HEK293T (cell line): ENCODE results near the gene YBEY.

Experiments
- CTCF ChIA-PET: fragments of 350-600 bp; formaldehyde crosslinking; extraction: SDS; loops from one replicate; lab custom pipeline; 2021; ENCODE audit warnings: antibody characterized with exemption, inconsistent platforms; lab: Yijun Ruan, JAX
- POLR2A ChIA-PET: fragments of 350-600 bp; formaldehyde crosslinking; extraction: SDS; loops from one replicate; lab custom pipeline; 2020; ENCODE audit warnings: antibody characterized with exemption, inconsistent platforms; lab: Yijun Ruan, JAX
- DNase-seq: peaks from one replicate; pipeline ENCODE4 v3.0.0; 2012; ENCODE audit warnings: mixed read lengths; ENCODE audit errors: extremely low spot score
- ARNT ChIP-seq: fragments of 450-650 bp; IDR thresholded peaks from 2 replicates; pipeline ENCODE4 v1.6.1; 2017; ENCODE audit warnings: mild to moderate bottlenecking
- BHLHE40 ChIP-seq: fragments of 450-650 bp; IDR thresholded peaks from 2 replicates; pipeline ENCODE4 v1.6.1; 2016; ENCODE audit warnings: mild to moderate bottlenecking, moderate library complexity, borderline replicate concordance
- CTBP1 ChIP-seq: fragments of 450-650 bp; IDR thresholded peaks from 2 replicates; pipeline ENCODE4 v1.6.1; 2016; ENCODE audit warnings: borderline replicate concordance
- ELF4 ChIP-seq: fragments of 450-650 bp; IDR thresholded peaks from 2 replicates; pipeline ENCODE4 v1.6.1; 2017; ENCODE audit warnings: antibody characterized with exemption
- FOXA1 ChIP-seq: fragments of 450-650 bp; IDR thresholded peaks from 2 replicates; pipeline ENCODE4 v1.6.1; 2016; ENCODE audit warnings: mild to moderate bottlenecking
- FOXK2 ChIP-seq: fragments of 450-650 bp; IDR thresholded peaks from 2 replicates; pipeline ENCODE4 v1.6.1; 2016; ENCODE audit warnings: mild to moderate bottlenecking
- FOXM1 ChIP-seq: fragments of 450-650 bp; IDR thresholded peaks from 2 replicates; pipeline ENCODE4 v1.6.1; 2017; ENCODE audit warnings: mild to moderate bottlenecking, borderline replicate concordance
- HDGF ChIP-seq: fragments of 450-650 bp; IDR thresholded peaks from 2 replicates; pipeline ENCODE4 v1.6.1; 2017; ENCODE audit warnings: antibody characterized with exemption, borderline replicate concordance
- L3MBTL2 ChIP-seq: fragments of 450-650 bp; conservative IDR thresholded peaks from 2 replicates; pipeline ENCODE4 v1.6.1; 2016; ENCODE audit warnings: mild to moderate bottlenecking
- LEF1 ChIP-seq: fragments of 450-650 bp; IDR thresholded peaks from 2 replicates; pipeline ENCODE4 v1.6.1; 2017; ENCODE audit warnings: mild to moderate bottlenecking, borderline replicate concordance
- NFRKB ChIP-seq: fragments of 450-650 bp; IDR thresholded peaks from 2 replicates; pipeline ENCODE4 v1.6.1; 2016; ENCODE audit warnings: mild to moderate bottlenecking, moderate library complexity
- PKNOX1 ChIP-seq: fragments of 450-650 bp; IDR thresholded peaks from 2 replicates; pipeline ENCODE4 v1.6.1; 2016
- SP1 ChIP-seq: fragments of 450-650 bp; IDR thresholded peaks from 2 replicates; pipeline ENCODE4 v1.6.1; 2017
- SUZ12 ChIP-seq: fragments of 450-650 bp; IDR thresholded peaks from 2 replicates; pipeline ENCODE4 v1.6.1; 2016; ENCODE audit warnings: mild to moderate bottlenecking
- TARDBP ChIP-seq: fragments of 450-650 bp; IDR thresholded peaks from 2 replicates; pipeline ENCODE4 v1.6.1; 2016
- ZNF384 ChIP-seq: fragments of 450-650 bp; IDR thresholded peaks from 2 replicates; pipeline ENCODE4 v1.6.1; 2016

Gene YBEY

GRCh38 chr21:46329796-46330195 is 43.7 kb downstream of the YBEY start:
- POLR2A ChIA-PET, result no interaction called here
- no peak for DNase-seq
- TF ChIP-seq FOXM1, result no peak
- no peak for TF ChIP-seq FOXK2
- TF ChIP-seq BHLHE40, result no peak
- no peak for TF ChIP-seq HDGF
- no peak for TF ChIP-seq CTBP1
- no peak for TF ChIP-seq SUZ12
- no peak for TF ChIP-seq ZNF384
- no peak for TF ChIP-seq NFRKB
- no peak for TF ChIP-seq LEF1
- no peak for TF ChIP-seq SP1
- TF ChIP-seq ELF4, result no peak
- no peak for TF ChIP-seq L3MBTL2
- TF ChIP-seq ARNT, result no peak
- CTCF ChIA-PET, result no interaction called here

- POLR2A ChIA-PET, result no interaction called here
- no peak for TF ChIP-seq ARNT
- no peak for TF ChIP-seq FOXK2
- no peak for TF ChIP-seq SUZ12
- no peak for TF ChIP-seq ELF4
- TF ChIP-seq NFRKB, result no peak
- TF ChIP-seq FOXM1, result no peak
- TF ChIP-seq LEF1, result no peak
- no peak for TF ChIP-seq L3MBTL2
- TF ChIP-seq SP1, result no peak
- TF ChIP-seq ZNF384, result no peak
- no peak for TF ChIP-seq BHLHE40
- no peak for TF ChIP-seq TARDBP
- no peak for TF ChIP-seq FOXA1
- no peak for TF ChIP-seq CTBP1
- no peak for TF ChIP-seq HDGF
- TF ChIP-seq PKNOX1, result no peak
- no peak for DNase-seq
- CTCF ChIA-PET, result no interaction called here
Observed at GRCh38 chr21:46334351-46335140, 48.4 kb downstream of the YBEY start.

DNA sequence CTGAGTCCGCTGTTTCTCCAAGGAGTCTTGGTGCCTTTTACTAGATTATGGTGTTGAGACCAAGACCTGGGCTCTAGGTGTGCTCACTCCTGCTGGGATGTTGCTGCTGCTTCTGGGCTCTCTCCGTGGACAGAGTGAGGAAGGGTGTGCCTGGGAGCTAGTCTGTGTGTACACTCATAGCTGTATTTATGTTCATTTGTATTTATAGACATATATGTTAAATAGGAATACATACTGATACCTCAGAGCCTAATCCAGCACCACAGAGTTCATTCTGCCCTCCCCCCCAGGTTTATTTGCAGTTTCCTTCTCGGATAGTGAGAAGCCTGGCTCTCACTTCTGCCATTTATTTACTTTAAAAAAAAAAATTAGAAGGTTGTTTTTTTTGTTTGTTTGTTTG is 50.5 kb downstream of the YBEY start:
- POLR2A ChIA-PET, result no interaction called here
- TF ChIP-seq TARDBP (no peak), LEF1 (no peak), PKNOX1 (no peak), ZNF384 (no peak), HDGF (no peak), BHLHE40 (no peak), CTBP1 (no peak), FOXA1 (no peak), ELF4 (no peak), FOXM1 (no peak)
- CTCF ChIA-PET, result no interaction called here
- DNase-seq, result no peak

DNA sequence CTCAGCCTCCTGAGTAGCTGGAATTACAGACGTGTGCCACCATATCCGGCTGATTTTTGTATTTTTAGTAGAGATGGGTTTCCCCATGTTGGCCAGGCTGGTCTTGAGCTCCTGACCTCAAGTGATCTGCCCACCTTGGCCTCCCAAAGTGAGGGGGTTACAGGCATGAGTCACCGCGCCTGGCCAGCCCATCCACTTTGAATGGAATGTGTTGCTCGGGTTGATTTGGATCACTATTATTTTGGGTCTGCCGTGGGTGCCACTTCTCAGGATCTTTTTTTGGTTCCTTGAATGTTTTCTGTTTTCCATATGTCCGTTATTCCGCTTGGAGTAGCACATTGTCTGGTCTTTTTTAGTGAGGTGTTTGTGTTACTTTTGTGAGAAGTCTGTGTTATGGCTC is 54.9 kb downstream of the YBEY start:
- ChIA-PET CTCF (no interaction called here), POLR2A (no interaction called here)
- TF ChIP-seq PKNOX1, result no peak
- TF ChIP-seq SP1, result no peak
- no peak for TF ChIP-seq BHLHE40
- TF ChIP-seq ELF4, result no peak
- no peak for TF ChIP-seq LEF1
- TF ChIP-seq TARDBP, result no peak
- no peak for TF ChIP-seq L3MBTL2
- TF ChIP-seq FOXM1, result no peak
- TF ChIP-seq NFRKB, result no peak
- TF ChIP-seq ARNT, result no peak
- TF ChIP-seq ZNF384, result no peak
- no peak for TF ChIP-seq FOXK2
- no peak for TF ChIP-seq FOXA1
- no peak for TF ChIP-seq SUZ12
- no peak for DNase-seq

GRCh38 chr21:46344219-46344915 is 58.2 kb downstream of the YBEY start:
- no peak for TF ChIP-seq SUZ12
- TF ChIP-seq CTBP1, result no peak
- TF ChIP-seq TARDBP, result no peak
- TF ChIP-seq PKNOX1, result no peak
- TF ChIP-seq NFRKB, result no peak
- no peak for TF ChIP-seq LEF1
- no peak for TF ChIP-seq ARNT
- TF ChIP-seq FOXA1, result no peak
- no peak for TF ChIP-seq ELF4
- no peak for TF ChIP-seq L3MBTL2
- no peak for TF ChIP-seq SP1
- no peak for TF ChIP-seq BHLHE40
- no peak for TF ChIP-seq FOXK2
- no peak for TF ChIP-seq ZNF384
- no peak for TF ChIP-seq HDGF
- no peak for TF ChIP-seq FOXM1
- CTCF ChIA-PET, result no interaction called here
- POLR2A ChIA-PET, result no interaction called here
- no peak for DNase-seq
